Heart left ventricle (tissue), 13 donors: ENCODE measurements around the gene ESPNL.

Source experiments
- POLR2A ChIP-seq, 2 donors: fragments of 450-650 bp; IDR thresholded peaks; one replicate each; pipeline ENCODE4 v1.6.1; 2017; ENCODE audit warnings: antibody characterized with exemption in 2 of 2, mild to moderate bottlenecking in 2 of 2, moderate library complexity in 2 of 2
- TF ChIP-seq, protein P1 (sequence below), 12 donors: fragments of 200-600 bp; sonication (generic) in 4 of 12; IDR thresholded peaks; one replicate each; pipeline versions ENCODE4 v1.5.0 to v1.8.0; 2018 to 2022; ENCODE audit warnings: antibody characterized with exemption in 12 of 12, mild to moderate bottlenecking in 5 of 12
- donor health status: ischemic (EF 13 %, LVEDD 7.1; RV severe dilation, severe dysfunction).
- donor health status: DM: no; HTN: yes; CAD: no.
- donor health status: DM: no; HTN: no; CAD: no.
- donor health status: ischemic (EF 25% LVEDD 6.9; RV normal size, moderate dysfunction).
- donor health status: ischemic (EF 25% LVEDD 5.7; RV mildly dilated, moderate dysfunction).
- donor health status: ischemic (EF 35%, LVEDD 5.7; RV mildly dilated, moderate dysfunction).
- donor health status: nonischemic (EF 11% LVEDD 7.7; RV severe dilation, severe dysfunction).
- donor health status: DM: yes; HTN: yes; CAD: no.
- donor health status: PGD.
- donor health status: ischemic (EF 29% LVEDD 5.4; RV normal size, mild dysfunction).
- donor health status: nonischemic (EF 23%, LVEDD 6.1; RV moderate dilation, normal function).

DNA sequence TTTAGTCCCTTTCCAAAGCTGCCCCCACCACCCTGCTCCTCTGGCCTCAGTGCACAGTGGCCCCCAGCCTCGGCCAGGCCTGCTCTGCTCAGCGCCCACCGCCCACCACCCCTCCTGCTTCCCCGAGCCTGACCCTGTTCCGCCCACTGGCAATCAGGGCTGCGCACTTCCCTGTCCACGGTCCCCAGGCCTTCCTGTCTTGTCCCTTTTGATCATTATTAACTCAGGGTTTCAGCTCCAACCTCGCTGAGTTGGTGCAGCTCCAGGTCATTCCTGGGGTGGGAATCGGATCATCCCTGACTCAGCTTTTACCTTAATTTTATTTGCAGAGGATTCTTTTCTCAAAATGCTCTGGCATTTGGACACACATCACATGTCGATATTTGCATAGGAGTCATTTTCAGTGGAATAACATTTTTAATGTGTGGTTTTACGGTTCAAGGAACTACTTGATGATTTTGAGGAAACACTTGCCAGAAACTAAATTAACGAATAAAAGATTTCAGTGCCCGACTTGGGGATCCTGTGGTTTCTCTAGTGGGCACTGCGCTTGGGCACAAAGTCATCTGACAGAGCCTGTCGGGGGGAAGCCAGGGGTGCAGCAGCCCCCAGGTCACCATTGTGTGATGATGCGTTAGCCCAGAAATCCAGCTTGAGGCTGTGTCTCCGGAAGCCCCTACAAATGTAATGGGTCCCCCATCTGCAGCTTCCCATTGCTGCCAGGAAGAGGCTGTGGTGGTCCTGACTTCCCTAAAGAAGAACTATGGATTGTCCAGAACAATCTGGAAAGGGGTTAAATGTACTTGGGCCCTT is 1.0 kb upstream of the ESPNL start:
- TF ChIP-seq, protein P1, sequence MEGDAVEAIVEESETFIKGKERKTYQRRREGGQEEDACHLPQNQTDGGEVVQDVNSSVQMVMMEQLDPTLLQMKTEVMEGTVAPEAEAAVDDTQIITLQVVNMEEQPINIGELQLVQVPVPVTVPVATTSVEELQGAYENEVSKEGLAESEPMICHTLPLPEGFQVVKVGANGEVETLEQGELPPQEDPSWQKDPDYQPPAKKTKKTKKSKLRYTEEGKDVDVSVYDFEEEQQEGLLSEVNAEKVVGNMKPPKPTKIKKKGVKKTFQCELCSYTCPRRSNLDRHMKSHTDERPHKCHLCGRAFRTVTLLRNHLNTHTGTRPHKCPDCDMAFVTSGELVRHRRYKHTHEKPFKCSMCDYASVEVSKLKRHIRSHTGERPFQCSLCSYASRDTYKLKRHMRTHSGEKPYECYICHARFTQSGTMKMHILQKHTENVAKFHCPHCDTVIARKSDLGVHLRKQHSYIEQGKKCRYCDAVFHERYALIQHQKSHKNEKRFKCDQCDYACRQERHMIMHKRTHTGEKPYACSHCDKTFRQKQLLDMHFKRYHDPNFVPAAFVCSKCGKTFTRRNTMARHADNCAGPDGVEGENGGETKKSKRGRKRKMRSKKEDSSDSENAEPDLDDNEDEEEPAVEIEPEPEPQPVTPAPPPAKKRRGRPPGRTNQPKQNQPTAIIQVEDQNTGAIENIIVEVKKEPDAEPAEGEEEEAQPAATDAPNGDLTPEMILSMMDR (IDR thresholded peaks at IDR 0.05), result no peak
- no peak for TF ChIP-seq POLR2A (IDR thresholded peaks at IDR 0.05)
